ENCODE measurements around the gene SERPINA3. TPM values are rescaled to one million over a fixed set of nuclear protein-coding genes. Genes with fewer than 3 reads are reported as not detected.

Gene SERPINA3
- total RNA-seq, 2 experiments from 2014 or later, result not detected

DNA sequence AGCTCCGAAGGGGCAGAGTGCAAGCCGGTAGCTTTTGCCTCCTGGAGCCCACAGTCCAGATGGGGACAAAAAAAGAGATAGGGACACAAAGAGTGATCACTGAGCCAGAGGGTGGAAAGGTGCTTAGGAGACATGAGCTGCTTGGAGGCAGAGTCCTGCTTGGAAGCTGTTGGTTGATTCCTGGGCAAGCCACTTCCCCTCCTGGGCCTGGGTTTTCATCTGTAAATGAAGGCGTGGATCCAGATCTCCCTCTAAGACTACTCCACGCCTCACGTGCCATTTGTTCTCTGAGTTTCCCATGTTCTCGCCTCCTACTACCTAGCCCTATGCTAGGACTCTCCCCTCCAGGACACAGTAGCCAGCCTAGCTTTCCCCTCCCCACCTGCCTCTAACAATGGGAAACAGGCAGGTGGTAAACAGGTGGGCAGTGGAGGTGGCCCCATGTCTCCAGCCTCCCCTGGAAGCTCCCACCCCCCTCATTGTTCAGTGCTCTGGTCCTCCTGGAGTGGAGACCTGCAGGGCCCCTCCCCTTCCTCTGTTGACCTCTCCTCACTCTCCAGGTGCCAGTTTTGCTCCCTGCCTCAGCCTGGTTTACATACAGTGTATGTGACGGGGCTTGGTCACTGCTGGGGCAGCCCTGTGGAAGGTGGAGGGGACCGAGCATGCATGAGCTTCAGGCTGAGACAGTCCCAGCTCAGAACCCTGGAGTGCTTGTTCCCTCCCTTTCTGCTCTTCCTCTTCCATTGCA is 3.8 kb downstream of the SERPINA3 start:
- Mint-ChIP-seq H3K4me3 (no peak overlapping the region), H3K4me1 (no peaks in the 10 kb centered on the region), H3K9me3 (ENCODE audit: low read depth) (peaks cover 2% of the 10 kb centered on the region), H3K27ac (no peak overlapping the region), H3K36me3 (ENCODE audit: low read depth) (no peaks in the 10 kb centered on the region), H3K27me3 (no peaks in the 10 kb centered on the region)
- intact Hi-C loops (cut with DNase I, micrococcal nuclease), result no loop called here
- ChIA-PET CTCF (no interaction called here), POLR2A (no interaction called here)
- ATAC-seq (no peak), DNase-seq (no peak)

DNA sequence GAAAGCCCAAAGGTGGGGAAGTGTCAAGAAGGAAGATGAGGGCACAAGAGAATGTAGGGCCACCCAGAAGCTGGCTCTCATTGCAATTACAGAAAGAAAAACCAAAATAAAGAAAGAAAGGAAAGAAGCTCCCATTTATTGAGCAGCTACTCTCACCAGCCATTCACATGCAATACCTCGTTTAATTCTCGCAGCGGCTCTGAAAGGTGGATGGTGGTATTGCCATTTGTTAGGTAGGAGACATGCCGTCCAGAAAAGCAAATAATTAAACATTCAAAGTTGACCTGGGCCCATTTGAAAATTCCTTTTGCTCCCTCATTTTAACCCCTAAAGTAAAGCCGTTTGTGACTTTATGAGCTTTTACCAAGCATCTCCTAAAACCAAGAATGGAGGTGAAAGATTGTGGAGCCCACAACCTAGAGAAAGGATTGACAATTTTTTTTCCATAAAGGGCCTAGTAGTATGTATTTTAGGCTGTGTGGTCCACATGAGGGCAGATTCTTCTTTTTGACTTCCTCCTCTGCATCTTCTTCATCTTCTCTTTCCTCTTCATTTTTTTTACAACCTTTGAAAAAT is 5.3 kb downstream of the SERPINA3 start:
- DNase-seq (no peak), ATAC-seq (no peak)
- CTCF ChIA-PET, result no interaction called here
- POLR2A ChIA-PET, result interaction anchor here (0.7 kb wide), 1 partner anchor 743 kb away, joined by 3 read pairs; no protein-coding TSS in a partner anchor
- Mint-ChIP-seq H3K27ac (no peak overlapping the region), H3K9me3 (ENCODE audit: low read depth) (peaks cover 2% of the 10 kb centered on the region), H3K27me3 (no peaks in the 10 kb centered on the region), H3K36me3 (ENCODE audit: low read depth) (no peaks in the 10 kb centered on the region), H3K4me3 (no peak overlapping the region), H3K4me1 (no peaks in the 10 kb centered on the region)
- intact Hi-C loops (cut with DNase I, micrococcal nuclease), result no loop called here

DNA sequence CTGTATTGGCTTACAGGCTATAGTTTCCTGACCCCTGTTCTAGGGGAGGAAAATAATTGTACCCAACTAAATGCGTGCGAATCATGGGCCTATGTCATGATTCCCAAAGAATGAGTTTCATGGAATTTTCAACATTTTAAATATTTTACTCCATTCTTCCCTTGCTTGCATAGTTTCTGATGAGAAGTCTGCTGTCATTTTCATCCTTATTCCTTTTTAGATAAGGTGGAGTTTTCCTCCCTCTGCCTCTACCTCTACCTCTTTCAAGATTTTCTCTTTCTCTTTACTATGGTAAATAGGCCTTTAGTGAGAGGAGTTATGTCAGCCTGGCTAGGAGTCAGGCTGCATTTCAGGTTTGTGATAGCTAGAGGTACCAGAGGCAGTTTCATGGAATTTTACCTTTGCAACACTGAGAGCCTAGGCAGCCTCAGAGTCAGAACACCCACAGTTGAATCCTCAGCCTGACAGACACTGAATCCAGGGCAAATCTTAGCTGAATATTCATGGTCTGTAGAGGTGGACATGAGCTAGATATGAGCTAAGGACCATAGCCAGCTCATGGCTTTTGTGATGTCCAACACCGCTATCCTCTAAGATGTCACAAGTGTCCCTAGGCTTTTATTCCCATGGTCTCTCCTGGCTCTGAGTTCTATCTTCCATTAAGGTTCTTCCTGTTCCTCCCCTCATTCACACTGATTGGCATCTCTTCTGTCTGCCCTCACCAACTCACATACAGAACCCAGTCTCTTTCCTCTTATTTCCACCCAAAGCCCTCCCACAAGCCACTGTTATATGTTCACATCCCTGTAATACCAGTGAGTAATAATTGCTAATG is 6.0 kb downstream of the SERPINA3 start:
- ATAC-seq (no peak), DNase-seq (no peak)
- Mint-ChIP-seq H3K27ac (no peak overlapping the region), H3K4me1 (no peaks in the 10 kb centered on the region), H3K4me3 (no peak overlapping the region), H3K9me3 (ENCODE audit: low read depth) (peaks cover 2% of the 10 kb centered on the region), H3K36me3 (ENCODE audit: low read depth) (no peaks in the 10 kb centered on the region), H3K27me3 (no peaks in the 10 kb centered on the region)
- intact Hi-C loops (cut with DNase I, micrococcal nuclease), result no loop called here
- ChIA-PET POLR2A (interaction anchor here (0.6 to 0.7 kb wide), 2 partner anchors 744 to 1377 kb away, joined by 3 to 5 read pairs; no protein-coding TSS in a partner anchor), CTCF (no interaction called here)

DNA sequence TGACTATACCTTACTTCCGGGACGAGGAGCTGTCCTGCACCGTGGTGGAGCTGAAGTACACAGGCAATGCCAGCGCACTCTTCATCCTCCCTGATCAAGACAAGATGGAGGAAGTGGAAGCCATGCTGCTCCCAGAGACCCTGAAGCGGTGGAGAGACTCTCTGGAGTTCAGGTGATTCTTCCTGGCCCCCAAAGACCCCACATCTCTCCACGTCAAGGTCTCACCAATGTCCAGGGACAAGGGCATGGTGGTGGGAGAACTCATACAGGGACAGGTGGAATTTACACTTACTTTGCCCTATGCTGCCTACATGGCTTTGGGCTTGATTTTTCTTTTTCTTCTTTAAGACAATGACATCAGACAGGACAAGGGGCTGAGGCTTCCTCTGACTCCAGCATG is 7.1 kb downstream of the SERPINA3 start:
- peaks cover 2% of the 10 kb centered on the region for H3K9me3 Mint-ChIP-seq (ENCODE audit: low read depth)
- H3K4me1 Mint-ChIP-seq, result no peaks in the 10 kb centered on the region
- CTCF ChIA-PET, result no interaction called here

DNA sequence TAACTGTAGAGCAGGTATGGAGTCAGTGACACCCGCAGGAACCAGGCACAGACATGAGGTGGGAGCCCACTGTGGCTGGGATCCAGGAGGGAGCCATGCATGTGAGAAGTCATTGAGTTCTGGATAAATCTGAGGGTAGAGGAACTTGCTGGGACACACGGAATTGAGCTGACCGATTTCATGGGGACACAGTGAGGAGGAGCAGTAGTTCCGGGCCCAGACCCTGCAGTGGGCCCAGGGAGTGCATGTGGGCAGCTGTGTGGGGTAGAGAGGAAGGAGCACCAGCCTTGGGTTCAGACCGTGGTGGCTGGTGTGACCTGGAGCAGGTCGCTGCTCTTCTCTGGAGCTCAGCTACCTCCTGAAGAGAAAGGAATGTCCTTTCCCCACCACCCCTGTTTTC is 8.4 kb downstream of the SERPINA3 start:
- no peak for ATAC-seq
- intact Hi-C loops (cut with DNase I, micrococcal nuclease), result no loop called here
- ChIA-PET CTCF (no interaction called here), POLR2A (no interaction called here)
- DNase-seq, result no peak
- peaks cover 2% of the 10 kb centered on the region for H3K9me3 Mint-ChIP-seq (ENCODE audit: low read depth)
- no peaks in the 10 kb centered on the region for H3K27me3 Mint-ChIP-seq
- no peak overlapping the region for H3K4me3 Mint-ChIP-seq
- H3K4me1 Mint-ChIP-seq, result no peaks in the 10 kb centered on the region
- no peak overlapping the region for H3K27ac Mint-ChIP-seq
- no peaks in the 10 kb centered on the region for H3K36me3 Mint-ChIP-seq (ENCODE audit: low read depth)

More for the DNA sequence above, 7.1 kb downstream of the SERPINA3 start:
- no peaks in the 10 kb centered on the region for H3K27me3 Mint-ChIP-seq
- H3K4me3 Mint-ChIP-seq, result no peak overlapping the region
- POLR2A ChIA-PET, result no interaction called here
- no peak overlapping the region for H3K27ac Mint-ChIP-seq
- ATAC-seq, result no peak
- no peak for DNase-seq
- intact Hi-C loops (cut with DNase I, micrococcal nuclease), result no loop called here
- H3K36me3 Mint-ChIP-seq (ENCODE audit: low read depth), result no peaks in the 10 kb centered on the region

DNA sequence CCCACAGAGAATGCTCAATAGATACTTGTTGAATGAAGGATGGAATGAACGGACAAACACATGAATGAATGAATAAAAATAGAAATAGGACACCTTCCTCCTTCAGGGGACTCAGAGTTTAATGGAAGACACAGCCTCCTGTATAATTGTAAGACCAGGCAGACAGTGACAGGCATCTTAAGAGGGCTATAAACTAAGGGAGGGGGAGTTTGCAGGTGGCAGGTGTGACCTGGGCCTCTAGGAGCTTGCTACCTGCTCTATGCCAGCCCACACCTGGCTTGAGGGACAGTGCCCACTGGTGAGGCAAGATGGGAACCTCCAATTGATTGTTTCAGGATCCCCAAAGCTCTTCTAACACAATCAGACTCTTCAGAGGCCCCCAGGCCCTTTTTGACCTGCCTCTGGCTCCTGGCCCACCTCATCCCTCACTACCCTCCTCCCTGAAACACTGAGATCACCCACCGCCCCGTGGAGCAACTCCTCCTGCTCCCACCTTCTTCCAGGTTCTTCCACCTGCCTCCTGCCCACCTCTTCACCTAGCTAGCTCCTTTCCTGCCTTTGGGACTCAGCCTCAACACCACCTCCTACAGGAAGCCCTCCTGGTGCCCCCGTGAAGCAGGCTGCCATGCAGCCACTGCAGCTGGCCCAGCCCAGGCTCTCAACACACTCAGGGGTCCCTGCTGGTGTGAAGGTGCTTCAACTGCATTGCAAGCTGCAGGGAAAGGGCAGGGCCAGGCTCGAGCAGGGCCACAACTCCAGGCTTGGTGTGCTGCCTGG is 9.4 kb downstream of the SERPINA3 start:
- Mint-ChIP-seq H3K4me1 (no peaks in the 10 kb centered on the region), H3K36me3 (ENCODE audit: low read depth) (no peaks in the 10 kb centered on the region), H3K9me3 (ENCODE audit: low read depth) (peaks cover 2% of the 10 kb centered on the region), H3K27ac (no peak overlapping the region), H3K27me3 (no peaks in the 10 kb centered on the region), H3K4me3 (no peak overlapping the region)
- intact Hi-C loops (cut with DNase I, micrococcal nuclease), result no loop called here
- POLR2A ChIA-PET, result no interaction called here
- CTCF ChIA-PET, result no interaction called here
- ATAC-seq, result no peak
- no peak for DNase-seq

DNA sequence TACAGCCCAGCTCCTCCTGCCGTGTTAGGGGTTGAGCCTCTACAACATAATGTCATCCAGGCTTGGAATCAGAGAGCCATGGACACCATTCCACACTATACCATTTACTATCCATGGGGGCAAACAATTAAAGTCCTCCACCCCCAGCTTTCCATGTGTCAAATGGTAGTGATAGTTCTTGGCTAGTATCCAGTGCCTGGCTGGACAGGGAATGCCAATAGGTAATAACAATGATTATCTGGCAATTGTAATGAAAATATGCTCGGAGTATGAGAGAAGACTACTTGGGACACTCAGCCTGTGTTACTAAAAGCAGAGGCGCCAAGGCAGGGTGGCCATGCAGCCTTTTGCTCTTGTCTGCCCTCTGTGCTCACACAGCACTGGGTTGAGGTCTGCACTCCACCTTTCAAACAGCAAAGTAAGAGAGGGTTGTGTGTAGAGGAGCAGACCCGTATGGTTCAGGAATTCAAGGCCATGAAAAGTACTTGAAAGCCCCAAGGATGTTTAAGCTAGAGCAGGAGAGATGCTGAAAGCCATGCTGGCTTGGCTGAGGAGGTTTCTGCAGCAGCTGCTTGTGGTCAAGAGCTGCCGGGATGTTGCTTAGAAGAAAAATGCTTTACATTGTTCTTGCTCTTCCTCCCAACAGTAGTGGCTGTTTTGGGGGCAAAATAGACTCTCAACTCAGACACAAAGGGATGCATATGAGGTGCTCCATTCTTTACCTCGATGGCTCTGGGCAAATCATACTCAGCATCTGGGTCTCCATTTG is 10.6 kb downstream of the SERPINA3 start:
- H3K27ac Mint-ChIP-seq, result no peak overlapping the region
- H3K27me3 Mint-ChIP-seq, result no peaks in the 10 kb centered on the region
- H3K36me3 Mint-ChIP-seq (ENCODE audit: low read depth), result no peaks in the 10 kb centered on the region
- ATAC-seq (no peak), DNase-seq (no peak)
- H3K4me1 Mint-ChIP-seq, result no peaks in the 10 kb centered on the region
- CTCF ChIA-PET, result interaction anchor here (0.5 to 1.0 kb wide), 2 partner anchors 29 to 203 kb away, joined by 5 read pairs; no protein-coding TSS in a partner anchor
- intact Hi-C loops (cut with DNase I, micrococcal nuclease), result no loop called here
- POLR2A ChIA-PET, result no interaction called here
- H3K4me3 Mint-ChIP-seq, result no peak overlapping the region
- H3K9me3 Mint-ChIP-seq (ENCODE audit: low read depth), result no peaks in the 10 kb centered on the region

DNA sequence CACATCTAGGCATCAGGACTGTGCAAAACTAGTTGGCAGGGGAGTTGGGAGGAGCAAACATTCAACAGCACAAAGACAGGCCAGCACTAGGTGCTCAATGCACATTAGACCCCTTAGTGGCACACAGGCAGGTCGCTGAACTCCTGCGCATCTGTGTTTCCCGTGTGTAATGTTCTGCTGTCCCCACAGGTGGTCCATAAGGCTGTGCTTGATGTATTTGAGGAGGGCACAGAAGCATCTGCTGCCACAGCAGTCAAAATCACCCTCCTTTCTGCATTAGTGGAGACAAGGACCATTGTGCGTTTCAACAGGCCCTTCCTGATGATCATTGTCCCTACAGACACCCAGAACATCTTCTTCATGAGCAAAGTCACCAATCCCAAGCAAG is 11.2 kb downstream of the SERPINA3 start:
- H3K4me3 Mint-ChIP-seq, result no peak overlapping the region
- POLR2A ChIA-PET, result no interaction called here
- H3K9me3 Mint-ChIP-seq (ENCODE audit: low read depth), result no peaks in the 10 kb centered on the region
- ATAC-seq (no peak), DNase-seq (no peak)
- H3K27ac Mint-ChIP-seq, result no peak overlapping the region
- intact Hi-C loops (cut with DNase I, micrococcal nuclease), result no loop called here
- H3K4me1 Mint-ChIP-seq, result no peaks in the 10 kb centered on the region
- no peaks in the 10 kb centered on the region for H3K36me3 Mint-ChIP-seq (ENCODE audit: low read depth)
- H3K27me3 Mint-ChIP-seq, result no peaks in the 10 kb centered on the region
- CTCF ChIA-PET, result interaction anchor here (0.7 to 1.0 kb wide), 2 partner anchors 28 to 46 kb away, joined by 3 to 5 read pairs; no protein-coding TSS in a partner anchor

DNA sequence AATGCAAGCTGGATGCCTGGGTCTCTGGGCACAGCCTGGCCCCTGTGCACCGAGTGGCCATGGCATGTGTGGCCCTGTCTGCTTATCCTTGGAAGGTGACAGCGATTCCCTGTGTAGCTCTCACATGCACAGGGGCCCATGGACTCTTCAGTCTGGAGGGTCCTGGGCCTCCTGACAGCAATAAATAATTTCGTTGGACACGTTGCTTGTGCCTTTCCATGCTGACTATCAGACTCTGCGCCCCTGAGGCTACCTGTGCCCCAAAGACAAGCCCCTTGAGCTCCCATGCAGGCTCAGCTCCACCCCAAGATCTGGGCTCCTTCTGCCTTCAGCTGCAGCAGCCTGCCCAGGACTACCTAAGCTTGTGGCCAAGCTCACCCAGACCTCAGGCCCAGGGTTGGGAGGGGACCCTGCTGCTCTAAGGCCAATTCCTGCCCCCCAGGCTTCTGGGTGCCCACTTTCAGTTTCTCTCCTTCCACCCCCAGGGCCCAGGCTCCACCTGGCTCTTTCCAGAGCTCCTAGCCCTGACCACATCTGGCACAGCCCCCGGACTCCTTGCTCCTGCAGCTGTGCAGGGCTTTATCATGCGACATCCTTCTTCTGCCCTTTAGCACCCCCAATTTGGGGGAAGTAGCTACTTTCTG is 11.8 kb downstream of the SERPINA3 start:
- ATAC-seq (no peak), DNase-seq (no peak)
- POLR2A ChIA-PET, result no interaction called here
- no peaks in the 10 kb centered on the region for H3K9me3 Mint-ChIP-seq (ENCODE audit: low read depth)
- no peak overlapping the region for H3K4me3 Mint-ChIP-seq
- intact Hi-C loops (cut with DNase I, micrococcal nuclease), result no loop called here
- no peaks in the 10 kb centered on the region for H3K36me3 Mint-ChIP-seq (ENCODE audit: low read depth)
- H3K4me1 Mint-ChIP-seq, result no peaks in the 10 kb centered on the region
- no peak overlapping the region for H3K27ac Mint-ChIP-seq
- CTCF ChIA-PET, result interaction anchor here (0.7 to 1.0 kb wide), 3 partner anchors 28 to 871 kb away, joined by 3 to 5 read pairs (median 3); no protein-coding TSS in a partner anchor
- peaks cover 3% of the 10 kb centered on the region for H3K27me3 Mint-ChIP-seq

DNA sequence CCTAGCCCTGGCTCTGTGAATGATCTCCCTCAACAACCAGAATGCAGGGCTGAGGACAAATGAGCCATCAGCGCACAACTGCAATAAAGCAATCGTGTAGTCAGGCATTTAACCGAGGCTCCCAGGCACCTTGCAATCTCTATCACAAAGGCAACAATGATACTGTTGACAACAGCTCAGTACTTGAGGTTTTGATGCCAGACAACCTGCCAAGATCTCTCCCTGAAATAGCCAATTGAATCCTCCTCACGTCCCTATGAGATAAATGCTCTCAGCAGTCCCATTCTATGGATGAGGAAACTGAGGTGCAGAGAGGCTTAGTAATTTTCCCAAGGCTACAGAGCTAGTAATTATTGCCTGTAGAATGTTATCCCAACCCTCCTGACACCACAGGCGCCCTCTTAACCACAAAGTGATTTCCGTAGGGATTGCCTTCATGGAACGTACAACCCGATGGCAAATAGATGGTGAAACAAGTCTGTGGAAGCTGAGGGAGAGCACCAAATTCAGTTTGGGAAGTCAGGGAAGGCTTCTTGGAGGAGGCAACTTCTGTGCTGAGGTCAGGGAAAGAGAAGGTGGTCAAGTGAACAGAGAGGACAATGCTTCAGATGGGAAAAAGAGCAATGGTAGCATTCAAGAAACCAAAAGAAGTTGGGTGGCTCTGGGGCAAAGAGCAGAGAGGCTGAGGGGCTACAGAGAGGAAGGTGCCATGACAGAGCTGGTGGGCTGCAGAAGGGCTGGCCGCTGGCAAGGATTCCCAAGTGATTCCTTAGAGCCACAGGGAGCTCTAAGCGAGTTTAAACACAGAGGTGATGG is 12.6 kb downstream of the SERPINA3 start:
- ChIA-PET POLR2A (no interaction called here), CTCF (interaction anchor here (0.7 kb wide), 1 partner anchor 871 kb away, joined by 3 read pairs; no protein-coding TSS in a partner anchor)
- Mint-ChIP-seq H3K27me3 (peaks cover 7% of the 10 kb centered on the region), H3K4me3 (no peak overlapping the region), H3K9me3 (ENCODE audit: low read depth) (no peaks in the 10 kb centered on the region), H3K27ac (no peak overlapping the region), H3K36me3 (ENCODE audit: low read depth) (no peaks in the 10 kb centered on the region), H3K4me1 (no peaks in the 10 kb centered on the region)
- intact Hi-C loops (cut with DNase I, micrococcal nuclease), result no loop called here
- DNase-seq (no peak), ATAC-seq (no peak)
